GM12878 (cell line): Measurements from ENCODE around the gene DUOXA1.

Experiments used
- CTCF ChIP-seq, 3 experiments: IDR thresholded peaks in 2 of 3; conservative IDR thresholded peaks in 1 of 3; 2 replicates each; pipeline ENCODE4 v1.5.1; 2011; ENCODE audit warnings: low read depth in 3 of 3, low read length in 3 of 3, mild to moderate bottlenecking in 3 of 3, control low read depth in 2 of 3, moderate library complexity in 2 of 3, inconsistent platforms in 1 of 3, mixed read lengths in 1 of 3; ENCODE audit not compliant: control insufficient read depth in 2 of 3, insufficient read depth in 1 of 3; ENCODE audit errors: extremely low read depth in 1 of 3
- NRF1 ChIP-seq: conservative IDR thresholded peaks from 2 replicates; pipeline ENCODE4 v1.6.1; 2011; ENCODE audit warnings: mild to moderate bottlenecking, low read depth, low read length, improper control_type of control experiment
- SIN3A ChIP-seq: IDR thresholded peaks from 2 replicates; pipeline ENCODE4 v1.6.1; 2012; ENCODE audit warnings: low read depth, low read length, improper control_type of control experiment
- ZBED1 ChIP-seq: IDR thresholded peaks from 2 replicates; pipeline ENCODE4 v1.6.1; 2016; ENCODE audit warnings: borderline replicate concordance

- TF ChIP-seq ZBED1 (no peak), NRF1 (no peak), SIN3A (no peak), CTCF (IDR thresholded peaks at IDR 0.05 in 2 of 3, conservative IDR thresholded peaks at IDR 0.05 in 1 of 3; ENCODE audit: control insufficient read depth in 2 of 3, extremely low read depth in 1 of 3, insufficient read depth in 1 of 3, low read depth in 3 of 3, low read length in 3 of 3) (no peak)
Measured at GRCh38 chr15:45113380-45113990, 16.2 kb downstream of the DUOXA1 start.
